CD4-positive, alpha-beta T cell treated with Interleukin-4 for 1 hour (primary cell): Measurements from ENCODE around the gene OSBPL6.
"Not testable (repeated sequence)": the region's sequence is repeated elsewhere in the genome, so short reads cannot be mapped to it uniquely, and the experiment has no call there.

Experiments used
- DNase-seq, 2 donors: peaks; one replicate each; pipeline ENCODE4 v3.0.0-alpha.2; 2020 to 2022

OSBPL6 gene

GRCh38 chr2:178309541-178309940 is 115.2 kb downstream of the OSBPL6 start:
- DNase-seq = no peak

GRCh38 chr2:178315078-178315477 is 120.8 kb downstream of the OSBPL6 start:
- no peak for DNase-seq

DNA sequence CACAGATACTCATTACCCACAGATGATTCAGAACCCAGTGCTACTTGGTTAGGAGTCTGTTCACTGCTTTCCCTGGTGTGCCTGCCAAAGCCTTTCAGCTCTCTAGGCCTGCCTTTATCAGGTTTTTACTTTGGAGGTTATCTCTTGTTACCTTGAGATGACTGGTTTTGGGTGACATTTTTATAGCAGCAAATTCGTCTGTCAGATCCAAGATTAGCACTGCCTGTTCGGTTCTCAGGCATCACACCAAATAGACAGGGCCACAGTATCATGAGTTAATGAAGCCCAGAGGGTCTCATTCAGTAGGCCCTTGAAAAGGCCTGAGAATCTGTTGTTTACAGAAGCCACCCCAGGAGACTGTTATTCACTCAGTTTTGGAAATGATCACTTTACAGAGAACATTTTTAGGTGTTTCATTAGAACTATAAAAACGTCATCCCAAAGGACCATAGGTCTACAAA is 121.2 kb downstream of the OSBPL6 start:
- no peak for DNase-seq

GRCh38 chr2:178317811-178318210 is 123.5 kb downstream of the OSBPL6 start:
- no peak for DNase-seq

DNA sequence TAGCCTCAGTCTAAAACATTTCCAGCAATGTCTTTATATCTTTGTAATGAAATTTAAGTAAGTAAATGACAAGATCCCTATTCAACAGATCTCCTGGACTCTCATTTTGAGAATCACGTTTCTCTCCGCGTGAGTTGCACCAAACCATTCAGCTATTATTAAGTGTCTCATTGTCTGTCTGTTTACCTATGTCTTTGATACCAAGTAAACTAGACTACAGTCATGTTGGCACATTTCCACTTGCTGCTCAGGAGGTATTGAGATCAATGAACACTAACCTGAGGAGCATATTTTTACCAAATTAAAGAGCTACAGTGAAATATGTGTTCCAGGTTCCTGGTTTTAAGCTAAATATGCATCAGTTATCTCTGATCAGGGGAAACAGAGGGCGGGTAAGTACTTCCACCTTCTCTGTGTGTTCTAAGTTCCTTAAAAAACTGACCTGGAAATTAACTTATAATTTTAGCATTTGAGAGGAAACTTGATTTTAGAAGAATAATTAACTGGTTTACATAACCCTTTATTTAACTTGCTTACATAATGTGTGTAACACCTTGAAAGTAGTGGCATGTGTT is 125.8 kb downstream of the OSBPL6 start:
- no peak for DNase-seq

DNA sequence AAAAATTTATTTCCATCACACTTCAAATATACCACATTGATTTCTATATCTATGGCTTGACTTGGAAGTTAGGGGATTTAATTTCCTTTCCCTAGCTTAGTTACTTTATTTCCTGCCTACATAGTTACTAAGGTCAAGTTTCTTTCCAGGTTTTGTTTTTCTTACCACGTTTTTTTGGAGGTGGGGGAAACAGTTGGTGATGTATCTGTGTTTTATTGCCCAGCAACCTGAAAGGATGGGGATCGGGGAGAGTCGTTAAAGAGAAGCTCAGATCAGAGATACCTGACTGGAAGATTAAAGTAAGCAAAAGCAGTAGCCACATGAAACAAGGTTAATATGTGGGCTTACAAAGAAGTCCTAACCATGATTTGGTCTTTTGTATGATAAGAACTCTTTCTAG is 127.8 kb downstream of the OSBPL6 start:
- DNase-seq = no peak

DNA sequence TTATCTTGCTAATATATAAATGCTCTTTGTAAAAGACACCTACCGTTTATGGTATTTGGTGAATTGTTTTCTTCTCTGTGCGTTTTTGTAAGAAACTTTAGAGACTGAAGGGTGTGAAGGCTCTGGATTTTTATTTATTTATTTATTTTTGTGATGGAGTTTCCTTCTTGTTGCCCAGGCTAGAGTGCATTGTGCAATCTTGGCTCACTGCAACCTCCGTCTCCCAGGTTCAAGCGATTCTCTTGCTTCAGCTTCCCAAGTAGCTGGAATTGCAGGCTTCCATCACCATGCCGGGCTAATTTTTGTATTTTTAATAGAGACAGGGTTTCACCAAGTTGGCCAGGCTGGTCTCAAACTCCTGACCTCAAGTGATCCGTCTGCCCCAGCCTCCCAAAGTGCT is 129.0 kb downstream of the OSBPL6 start:
- DNase-seq = not testable (repeated sequence)

GRCh38 chr2:178324077-178324476 is 129.8 kb downstream of the OSBPL6 start:
- DNase-seq = no peak

GRCh38 chr2:178325268-178325667 is 131.0 kb downstream of the OSBPL6 start:
- no peak for DNase-seq

DNA sequence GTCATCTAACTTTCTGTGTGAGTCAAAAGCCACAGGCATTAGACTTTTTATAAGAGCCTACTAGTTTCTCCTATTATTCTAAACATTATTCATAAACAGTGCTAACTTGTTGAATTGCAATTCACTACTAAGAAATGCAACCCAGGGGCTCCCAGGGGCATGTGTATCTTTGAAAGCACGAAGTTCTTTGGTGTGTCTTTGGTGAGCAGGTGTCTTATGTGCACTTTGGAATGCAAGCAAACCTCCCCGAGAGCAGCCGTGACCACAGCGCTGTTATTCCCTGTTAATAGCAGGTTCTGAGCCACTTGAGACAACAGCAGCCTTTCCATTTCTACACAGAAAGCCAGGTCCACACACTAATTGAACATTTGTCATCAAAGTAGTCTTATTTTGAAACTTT is 133.2 kb downstream of the OSBPL6 start:
- DNase-seq = no peak

- no peak for DNase-seq
Measured at GRCh38 chr2:178328037-178328436, 133.7 kb downstream of the OSBPL6 start.

DNA sequence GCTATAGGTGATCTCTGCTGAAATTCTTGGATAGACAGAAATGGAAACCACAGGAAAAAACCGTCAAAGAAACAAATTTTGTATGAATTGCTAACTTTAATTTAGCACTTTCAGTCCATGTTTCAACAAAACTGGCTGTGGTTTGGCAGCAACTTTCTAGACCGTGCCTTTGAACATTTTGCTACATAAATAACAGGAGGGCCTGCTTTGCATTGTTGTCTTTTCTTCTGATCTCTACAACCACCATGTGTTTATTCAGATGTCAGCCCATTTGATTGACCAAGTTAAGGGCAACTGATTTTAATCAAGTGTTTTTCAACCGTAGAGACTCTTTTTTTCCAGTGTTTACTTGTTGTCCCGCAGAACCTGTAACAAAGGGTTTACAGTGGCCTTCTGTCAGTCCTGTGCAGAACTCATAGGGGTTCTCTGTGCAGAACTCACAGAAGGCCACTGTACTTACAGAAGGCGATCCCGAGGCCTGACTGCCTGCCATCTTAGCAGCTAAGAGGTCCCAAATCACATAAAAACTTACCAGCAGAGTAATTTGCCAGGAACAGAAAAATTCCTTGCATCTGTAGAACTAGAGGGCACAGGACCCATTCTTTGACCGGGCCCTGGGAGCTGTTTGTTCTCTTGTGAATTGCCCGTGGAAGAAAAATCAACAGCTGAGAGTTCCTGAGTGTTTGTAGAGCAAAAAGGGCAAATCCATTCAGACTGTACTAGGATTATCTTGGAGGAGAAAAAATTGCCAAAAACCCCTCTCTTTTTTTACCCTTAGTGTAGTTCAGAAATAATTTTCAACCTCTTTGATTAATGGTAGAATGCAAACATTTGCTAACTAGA is 136.1 kb downstream of the OSBPL6 start:
- DNase-seq = no peak

- DNase-seq = no peak
Measured at GRCh38 chr2:178331474-178332432, 137.4 kb downstream of the OSBPL6 start.

DNA sequence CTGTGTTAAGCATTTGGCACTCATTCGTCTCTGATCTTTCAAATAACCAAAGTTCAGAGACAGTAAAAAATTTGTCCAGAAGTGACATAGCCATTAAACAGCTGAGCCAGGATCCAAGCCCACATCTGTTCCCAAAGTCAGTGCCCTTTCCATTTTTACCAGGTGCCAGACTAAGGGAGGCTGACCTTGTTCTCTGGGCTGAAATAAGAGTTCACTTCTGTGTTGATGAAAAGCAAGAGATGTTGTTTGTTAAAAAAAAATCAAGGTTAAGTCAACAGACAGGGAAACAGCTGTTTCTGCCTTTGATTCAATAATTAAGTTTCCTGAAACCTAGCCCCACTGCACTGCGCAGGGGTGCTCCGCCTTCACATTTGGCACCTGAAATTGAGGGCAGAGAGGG is 139.5 kb downstream of the OSBPL6 start:
- no peak for DNase-seq

DNA sequence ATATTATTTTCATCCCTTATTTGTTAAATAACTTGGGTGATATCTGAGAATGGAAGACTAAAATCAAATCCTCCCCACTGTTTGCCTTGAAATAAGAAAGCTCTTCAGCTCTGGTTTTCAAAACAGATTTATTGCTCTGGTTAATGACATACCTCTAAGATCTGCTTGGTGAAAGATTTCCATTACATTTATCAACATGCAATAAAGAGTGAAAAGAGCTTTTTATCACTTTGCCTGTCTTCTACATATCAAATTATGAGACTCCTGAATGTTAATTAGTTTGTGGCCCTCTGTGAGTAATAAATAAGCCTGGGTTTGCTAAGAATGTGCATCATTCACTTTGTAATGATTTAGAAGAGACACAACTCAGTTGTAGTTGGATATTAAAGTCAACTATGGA is 140.9 kb downstream of the OSBPL6 start:
- DNase-seq = no peak

DNA sequence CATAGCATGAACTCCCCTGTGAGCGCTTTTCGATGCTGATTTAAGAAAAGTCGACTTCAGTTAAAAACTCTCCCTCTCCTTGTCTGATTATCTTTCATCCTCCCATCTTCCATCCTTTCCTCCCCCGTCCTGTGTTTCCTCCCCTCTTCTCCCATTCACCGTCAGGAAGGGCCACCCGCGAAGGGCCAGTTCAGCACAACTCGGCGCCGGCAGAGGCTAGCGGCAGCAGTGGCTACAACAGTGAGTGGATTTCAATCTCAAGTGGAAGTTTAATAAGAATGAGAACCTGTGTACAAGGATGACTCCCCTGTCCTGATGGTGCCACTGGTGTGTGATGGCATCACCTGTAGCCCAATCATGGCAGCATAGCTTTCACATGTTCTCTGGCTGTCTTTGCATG is 149.8 kb downstream of the OSBPL6 start:
- no peak for DNase-seq

GRCh38 chr2:178345951-178346350 is 151.6 kb downstream of the OSBPL6 start:
- DNase-seq = no peak

- DNase-seq = no peak
Measured at GRCh38 chr2:178350051-178350450, 155.7 kb downstream of the OSBPL6 start.

DNA sequence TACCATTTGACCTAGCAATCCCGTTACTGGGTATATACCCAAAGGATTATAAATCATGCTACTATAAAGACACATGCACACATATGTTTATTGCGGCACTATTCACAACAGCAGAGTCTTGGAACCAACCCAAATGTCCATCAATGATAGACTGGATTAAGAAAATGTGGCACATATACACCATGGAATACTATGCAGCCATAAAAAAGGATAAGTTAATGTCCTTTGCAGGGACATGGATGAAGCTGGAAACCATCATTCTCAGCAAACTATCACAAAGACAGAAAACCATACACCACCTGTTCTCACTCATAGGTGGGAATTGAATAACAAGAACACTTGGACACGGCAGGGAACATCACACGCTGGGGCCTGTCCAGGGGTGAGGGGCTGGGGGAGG is 163.4 kb downstream of the OSBPL6 start:
- DNase-seq = not testable (repeated sequence)

GRCh38 chr2:178359192-178359912 is 165.0 kb downstream of the OSBPL6 start:
- DNase-seq = no peak

DNA sequence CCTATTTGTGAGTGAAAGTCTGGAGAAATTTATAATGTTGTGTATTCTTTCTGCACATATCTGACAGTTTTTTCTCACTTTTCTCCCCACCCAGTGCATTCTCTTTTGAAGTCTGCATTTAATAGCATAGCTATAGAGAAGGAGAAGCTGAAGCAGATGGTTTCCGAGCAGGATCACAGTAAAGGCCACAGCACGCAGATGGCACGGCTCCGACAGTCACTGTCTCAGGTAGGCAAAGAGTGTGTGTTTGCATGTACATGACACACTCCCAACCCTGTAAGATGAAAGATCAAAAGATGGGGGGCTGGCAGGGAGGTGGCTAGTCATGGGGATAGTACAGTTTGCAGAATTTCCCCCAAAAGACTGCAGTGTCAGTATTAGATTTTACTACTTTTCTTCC is 167.3 kb downstream of the OSBPL6 start:
- DNase-seq = no peak

DNA sequence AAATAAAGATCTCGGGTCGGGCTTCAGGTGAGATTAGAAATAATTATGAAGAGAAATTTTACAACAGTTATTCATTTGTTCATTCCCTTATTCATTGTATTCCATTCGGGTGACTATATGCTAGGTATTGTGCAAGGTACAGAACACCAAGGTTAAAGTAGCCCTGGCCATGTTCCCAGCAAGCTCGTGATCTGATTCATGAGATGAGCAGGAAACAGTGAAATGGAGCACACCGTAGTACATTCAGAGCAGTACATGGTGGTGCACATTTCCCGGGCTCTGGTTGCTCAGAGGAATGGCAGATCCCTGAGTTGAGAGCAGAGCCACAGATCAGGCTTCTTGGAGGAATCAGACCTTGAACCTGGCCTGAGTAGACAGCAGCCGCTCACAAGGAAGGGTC is 168.9 kb downstream of the OSBPL6 start:
- DNase-seq = no peak

DNA sequence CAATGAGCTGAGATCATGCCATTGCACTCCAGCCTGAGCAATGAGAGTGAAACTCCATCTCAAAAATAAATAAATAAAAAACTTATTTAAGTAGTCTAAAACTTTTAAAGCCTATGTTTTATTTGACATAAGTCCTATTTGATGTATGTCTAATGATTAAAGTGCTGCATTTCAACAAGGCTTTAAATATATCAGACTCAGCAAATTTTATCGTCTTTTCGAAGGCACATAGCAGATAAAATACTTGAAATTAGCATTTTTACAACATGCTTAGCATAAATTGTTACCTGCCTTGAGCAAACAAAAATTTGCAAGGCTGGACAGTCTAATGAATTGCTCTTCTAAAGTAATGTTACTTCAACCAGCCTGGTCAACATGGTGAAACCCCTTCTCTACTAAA is 170.8 kb downstream of the OSBPL6 start:
- DNase-seq = no peak
